Esophagus squamous epithelium (tissue), 4 donors: ENCODE data around the gene HPCAL1.

Experiments used
- POLR2A ChIP-seq, 4 donors: fragments of 450-650 bp; IDR thresholded peaks; one replicate each; pipeline ENCODE4 v1.6.1; 2017; ENCODE audit warnings: antibody characterized with exemption in 4 of 4, mild to moderate bottlenecking in 4 of 4, moderate library complexity in 3 of 4
- TF ChIP-seq, protein P1 (sequence below), 6 experiments: fragments of 450-650 bp in 4 of 6; fragments of 200-600 bp in 2 of 6; sonication (generic) in 2 of 6; IDR thresholded peaks; one replicate each; pipeline ENCODE4 v1.5.1; 2016 to 2019; ENCODE audit warnings: antibody characterized with exemption in 6 of 6, mild to moderate bottlenecking in 4 of 6, moderate library complexity in 4 of 6

DNA sequence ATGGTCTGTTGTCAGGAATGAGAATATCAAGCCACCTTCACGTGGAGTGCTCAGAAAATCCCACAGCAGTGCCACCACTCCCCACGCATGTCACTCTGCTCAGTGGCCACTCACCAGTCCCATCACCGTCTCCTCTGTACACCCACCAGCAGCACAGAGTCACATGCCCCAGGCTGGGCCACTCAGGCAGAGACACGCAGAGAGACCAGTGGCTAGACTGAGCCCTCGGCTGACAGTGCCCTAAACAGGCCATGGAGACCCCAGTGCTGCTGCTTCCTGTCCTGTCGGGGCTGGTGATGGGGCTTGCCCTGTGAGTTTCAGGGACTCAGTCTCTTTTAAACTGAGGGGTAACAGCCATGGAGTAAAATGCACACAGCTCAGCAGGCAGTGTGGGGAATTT, 119.5 kb downstream of the HPCAL1 start:
- TF ChIP-seq POLR2A (IDR thresholded peaks at IDR 0.05), result no peak
- TF ChIP-seq, protein P1, sequence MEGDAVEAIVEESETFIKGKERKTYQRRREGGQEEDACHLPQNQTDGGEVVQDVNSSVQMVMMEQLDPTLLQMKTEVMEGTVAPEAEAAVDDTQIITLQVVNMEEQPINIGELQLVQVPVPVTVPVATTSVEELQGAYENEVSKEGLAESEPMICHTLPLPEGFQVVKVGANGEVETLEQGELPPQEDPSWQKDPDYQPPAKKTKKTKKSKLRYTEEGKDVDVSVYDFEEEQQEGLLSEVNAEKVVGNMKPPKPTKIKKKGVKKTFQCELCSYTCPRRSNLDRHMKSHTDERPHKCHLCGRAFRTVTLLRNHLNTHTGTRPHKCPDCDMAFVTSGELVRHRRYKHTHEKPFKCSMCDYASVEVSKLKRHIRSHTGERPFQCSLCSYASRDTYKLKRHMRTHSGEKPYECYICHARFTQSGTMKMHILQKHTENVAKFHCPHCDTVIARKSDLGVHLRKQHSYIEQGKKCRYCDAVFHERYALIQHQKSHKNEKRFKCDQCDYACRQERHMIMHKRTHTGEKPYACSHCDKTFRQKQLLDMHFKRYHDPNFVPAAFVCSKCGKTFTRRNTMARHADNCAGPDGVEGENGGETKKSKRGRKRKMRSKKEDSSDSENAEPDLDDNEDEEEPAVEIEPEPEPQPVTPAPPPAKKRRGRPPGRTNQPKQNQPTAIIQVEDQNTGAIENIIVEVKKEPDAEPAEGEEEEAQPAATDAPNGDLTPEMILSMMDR (IDR thresholded peaks at IDR 0.05), result no peak
